CD4-positive, alpha-beta T cell treated with Interleukin-6 at 100 ng/mL for 8 hours (primary cell): Measurements from ENCODE around the gene KRI1.

Source experiments
- DNase-seq: peaks from one replicate; pipeline ENCODE4 v3.0.0-alpha.2; 2020; ENCODE audit warnings: mixed read lengths, low spot score

KRI1 gene

GRCh38 chr19:10565567-10566407 is at the start of gene KRI1:
TSS of gene KRI1 (minus strand) at chr19:10566010. CDS start at chr19:10565999, 11 bp downstream.
- peak; percentile 99 for DNase-seq

DNA sequence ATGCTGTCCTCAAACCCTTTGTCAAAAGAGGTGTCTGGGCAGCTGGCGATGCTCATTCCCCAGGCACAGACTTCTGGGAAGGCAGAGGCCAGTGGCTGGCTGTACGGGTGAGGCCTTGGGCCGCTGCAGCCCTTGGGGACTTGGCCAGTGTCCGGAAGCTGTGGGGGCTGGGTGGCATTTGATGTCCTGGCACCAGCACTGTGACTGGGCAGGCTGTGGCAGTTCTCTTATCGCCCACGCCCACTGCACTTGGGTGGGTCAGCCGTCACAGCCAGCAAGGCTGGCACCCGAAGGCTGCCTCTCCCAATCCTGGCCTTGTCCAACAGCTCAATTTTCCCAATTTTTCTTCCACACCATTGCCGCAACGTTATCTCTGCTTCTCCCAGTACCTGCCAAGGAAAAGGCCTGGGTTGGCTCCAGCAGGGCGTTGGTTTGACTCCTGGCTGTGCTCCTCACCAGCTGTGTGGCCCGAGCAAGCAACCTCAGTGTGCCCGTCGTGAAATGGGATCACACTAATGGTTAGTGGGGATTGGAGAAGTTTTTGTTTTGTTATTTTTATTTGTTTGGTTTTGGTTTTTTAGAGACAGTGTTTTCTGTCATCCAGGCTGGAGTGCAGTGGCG is 46.8 kb upstream of the KRI1 start:
- DNase-seq: no peak

GRCh38 chr19:10611907-10612306 is 46.1 kb upstream of the KRI1 start:
- DNase-seq: no peak

DNA sequence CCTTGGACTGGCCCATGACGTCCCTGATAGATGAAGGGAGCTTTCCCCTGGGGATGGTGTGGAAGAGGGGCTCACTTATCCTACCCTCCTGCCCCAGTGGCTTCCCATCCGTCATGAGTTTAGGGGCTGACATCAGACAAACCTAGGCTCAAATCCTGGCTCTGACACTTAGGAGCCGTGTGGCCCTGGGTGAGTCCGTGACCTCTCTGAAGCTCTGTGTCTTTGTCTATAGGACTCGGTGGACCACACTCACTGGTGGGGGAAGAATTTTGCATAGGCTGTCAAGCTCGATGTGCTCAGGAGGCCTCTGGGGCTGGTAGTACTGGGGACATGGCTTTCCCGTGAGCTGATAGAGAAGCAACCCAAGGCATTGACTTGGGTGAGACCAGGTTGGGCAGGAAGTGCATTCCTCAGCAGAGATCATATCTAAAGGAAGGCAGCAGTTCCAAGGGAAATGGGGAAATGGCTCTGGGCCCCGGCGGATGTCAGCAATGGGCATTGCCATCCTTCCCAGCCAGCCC is 38.7 kb upstream of the KRI1 start:
- peak; percentile 8 for DNase-seq

- peak; percentile 43 for DNase-seq
Measured at GRCh38 chr19:10603873-10604459, 38.2 kb upstream of the KRI1 start.

DNA sequence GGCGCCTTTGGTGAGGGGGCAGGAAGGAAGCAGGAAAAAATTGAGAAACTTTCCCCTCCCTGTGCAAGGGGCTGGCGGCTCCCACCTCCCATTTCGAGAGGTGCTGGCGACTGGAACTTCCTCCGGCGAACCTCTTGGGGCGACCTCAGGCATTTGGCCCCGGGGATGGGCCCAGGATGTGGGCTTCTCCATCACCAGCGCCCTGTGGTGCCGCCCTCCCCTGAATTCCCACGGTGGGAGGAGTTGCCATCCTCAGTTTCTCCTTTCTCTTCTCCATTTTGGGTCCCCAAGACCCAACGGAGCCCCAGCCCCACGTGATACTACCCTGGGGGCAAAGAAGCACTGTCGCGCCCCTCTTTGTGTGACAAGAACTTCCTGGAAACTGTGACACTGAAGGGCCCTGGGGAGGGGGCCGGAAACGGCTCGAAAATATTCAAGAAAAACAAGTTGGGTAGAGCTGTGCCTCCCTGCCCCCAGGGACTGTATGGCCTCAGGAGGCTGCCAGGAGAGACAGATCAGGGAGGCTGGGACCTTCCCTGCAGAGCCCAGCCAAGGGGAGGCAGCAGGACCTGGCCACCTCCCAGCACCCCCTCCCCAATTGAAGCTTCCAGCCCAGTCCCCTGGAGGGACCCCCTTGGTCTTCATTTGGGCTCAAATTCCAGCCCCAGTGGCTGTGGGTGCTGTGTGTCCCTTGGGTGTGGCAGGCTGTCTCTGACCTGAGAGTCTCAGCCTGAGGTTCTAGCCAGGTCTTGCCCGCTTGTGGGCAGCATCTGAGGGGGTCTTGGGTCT is 37.5 kb upstream of the KRI1 start:
- peak; percentile 86 for DNase-seq

GRCh38 chr19:10602330-10603083 is 36.7 kb upstream of the KRI1 start:
- DNase-seq: peak; percentile 88

- no peak for DNase-seq
Measured at GRCh38 chr19:10601999-10602329, 36.2 kb upstream of the KRI1 start.

DNA sequence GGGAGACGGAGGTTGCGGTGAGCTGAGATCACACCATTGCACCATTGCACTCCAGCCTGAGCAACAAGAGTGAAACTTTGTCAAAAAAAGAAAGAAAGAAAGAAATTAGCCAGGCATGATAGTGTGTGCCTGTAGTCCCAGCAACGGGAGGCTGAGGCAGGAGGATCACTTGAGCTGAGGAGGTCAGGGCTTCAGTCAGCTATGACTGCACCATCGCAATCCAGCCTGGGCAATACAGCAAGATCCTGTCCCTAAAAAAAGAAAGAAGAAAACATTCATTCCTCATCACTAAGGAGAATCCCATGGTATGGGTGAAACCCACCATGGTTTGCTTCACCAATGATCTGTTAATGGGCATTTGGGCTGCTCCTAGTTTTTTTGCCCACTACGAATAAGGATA is 34.3 kb upstream of the KRI1 start:
- no peak for DNase-seq

DNA sequence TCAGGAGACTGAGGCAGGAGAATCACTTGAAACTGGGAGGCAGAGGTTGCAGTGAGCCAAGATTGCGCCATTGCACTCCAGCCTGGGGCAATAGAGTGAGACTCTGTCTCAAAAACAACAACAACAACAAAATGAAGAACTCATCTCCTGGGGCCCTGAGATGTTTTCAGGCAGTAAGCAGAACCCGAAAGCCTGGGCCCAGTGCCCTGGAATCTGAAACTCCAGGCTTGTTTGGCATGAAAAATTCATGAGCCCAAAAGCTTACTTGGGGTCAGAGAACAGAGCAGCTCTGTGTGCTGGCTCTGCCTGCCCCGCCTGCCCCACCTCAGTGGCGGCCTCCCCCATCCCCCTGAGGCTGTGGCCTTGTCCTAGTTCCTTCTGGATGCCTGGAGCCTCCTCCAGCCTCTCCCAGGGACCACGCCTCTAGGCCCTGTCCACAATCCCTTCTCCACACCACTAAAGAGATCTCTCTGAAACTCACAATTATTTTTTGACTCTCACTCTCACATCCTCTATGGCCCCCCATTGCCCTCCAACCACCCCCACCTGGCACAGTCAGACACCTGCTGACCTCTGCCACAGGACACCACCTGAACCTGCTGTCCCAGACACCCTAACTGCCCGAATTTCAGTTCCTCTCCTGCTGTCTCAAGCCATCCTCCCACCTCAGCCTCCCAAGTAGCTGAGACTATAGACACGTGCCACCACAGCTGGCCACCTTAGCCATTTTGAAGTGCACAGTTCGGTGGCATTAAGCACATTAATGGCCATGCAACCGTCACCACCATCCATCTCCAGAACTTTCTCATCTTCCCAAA is 28.2 kb upstream of the KRI1 start:
- no peak for DNase-seq

GRCh38 chr19:10593148-10593547 is 27.3 kb upstream of the KRI1 start:
- no peak for DNase-seq

- DNase-seq: no peak
Measured at GRCh38 chr19:10587839-10588150, 22.0 kb upstream of the KRI1 start.

- DNase-seq: no peak
Measured at GRCh38 chr19:10587022-10587838, 21.4 kb upstream of the KRI1 start, which contains the start of gene AP1M2. TSS of gene AP1M2 (minus strand) at chr19:10587312. CDS start at chr19:10587231, 81 bp downstream.

- no peak for DNase-seq
Measured at GRCh38 chr19:10586396-10586795, 20.6 kb upstream of the KRI1 start.

DNA sequence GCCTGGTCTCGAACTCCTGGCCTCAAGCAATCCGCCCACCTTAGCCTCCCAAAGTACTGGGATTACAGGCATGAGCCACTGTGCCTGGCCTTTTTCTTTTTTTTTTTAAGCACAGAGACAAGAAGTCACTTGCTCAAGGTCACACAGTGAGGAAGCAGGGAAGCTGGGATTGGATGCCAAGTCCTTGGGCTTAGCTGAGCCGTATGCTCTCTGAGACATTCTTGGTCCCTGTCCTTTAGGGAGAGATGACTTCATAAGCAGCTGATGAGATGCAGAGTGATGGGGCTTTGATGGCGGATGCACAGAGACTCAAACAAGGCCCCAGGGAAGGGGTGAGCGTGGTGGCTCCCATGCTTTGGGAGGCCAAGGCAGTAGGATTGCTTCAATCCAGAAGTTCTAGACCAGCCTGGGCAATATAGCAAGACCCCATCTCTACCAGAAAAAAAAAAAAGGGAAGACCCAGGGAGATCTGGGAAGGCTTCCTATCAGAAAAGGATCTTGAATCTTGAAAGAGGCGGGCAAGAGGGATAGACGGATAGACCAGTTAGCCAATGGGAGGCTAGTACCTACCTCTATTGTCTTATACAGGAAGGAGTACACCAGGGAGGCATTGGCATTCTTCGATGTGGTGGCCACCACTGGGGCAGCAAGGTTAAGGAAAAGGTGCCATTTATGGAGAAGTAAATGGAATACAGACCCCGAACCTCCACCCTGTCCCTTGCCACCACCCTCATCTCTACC is 17.4 kb upstream of the KRI1 start:
- DNase-seq: no peak

DNA sequence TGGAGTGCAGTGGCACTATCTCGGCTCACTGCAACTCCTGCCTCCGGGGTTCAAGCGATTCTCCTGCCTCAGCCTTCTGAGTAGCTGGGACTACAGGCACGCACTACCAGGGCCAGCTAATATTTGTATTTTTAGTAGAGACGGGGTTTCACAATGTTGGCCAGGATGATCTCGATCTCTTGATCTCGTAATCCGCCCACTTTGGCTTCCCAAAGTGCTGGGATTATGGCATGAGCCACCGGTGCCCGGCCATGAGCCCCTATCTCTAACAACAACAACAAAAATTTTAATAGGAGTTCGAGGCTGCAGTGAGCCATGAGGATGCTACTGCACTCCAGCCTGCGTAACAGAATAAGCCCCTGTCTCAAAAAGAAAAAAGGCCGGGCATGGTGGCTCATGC is 16.3 kb upstream of the KRI1 start:
- DNase-seq: no peak

DNA sequence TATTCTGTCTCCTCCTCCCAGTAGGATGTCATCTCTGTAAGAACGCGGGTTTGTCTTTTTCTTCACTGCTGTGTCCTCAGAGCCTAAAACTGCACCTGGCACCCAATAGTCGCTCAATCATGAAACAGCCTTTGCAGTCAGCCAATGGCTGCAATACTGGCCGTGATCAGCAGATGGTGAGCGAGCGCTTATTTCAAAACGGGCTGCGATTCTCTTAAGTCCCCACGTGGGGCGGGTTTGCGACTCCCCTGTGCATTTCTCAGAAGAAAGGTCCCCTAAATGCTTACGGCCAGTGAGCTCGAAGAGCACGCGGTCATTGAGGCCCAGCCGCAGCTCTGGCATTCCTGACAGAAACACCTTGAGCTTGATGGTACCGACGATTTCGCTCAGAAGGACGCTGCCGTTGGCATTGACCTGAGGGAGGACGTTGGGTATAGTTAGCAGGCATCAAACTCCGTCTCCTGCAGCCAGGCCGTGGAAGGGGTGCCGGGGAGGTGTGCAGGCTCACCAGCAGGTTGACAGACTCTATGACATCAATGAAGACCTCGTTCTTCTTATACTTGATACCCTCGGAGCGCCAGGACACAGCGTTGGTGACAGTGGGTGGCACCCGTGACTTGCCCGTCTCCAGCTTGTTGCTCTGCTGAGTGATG is 15.3 kb upstream of the KRI1 start:
- peak; percentile 86 for DNase-seq

DNA sequence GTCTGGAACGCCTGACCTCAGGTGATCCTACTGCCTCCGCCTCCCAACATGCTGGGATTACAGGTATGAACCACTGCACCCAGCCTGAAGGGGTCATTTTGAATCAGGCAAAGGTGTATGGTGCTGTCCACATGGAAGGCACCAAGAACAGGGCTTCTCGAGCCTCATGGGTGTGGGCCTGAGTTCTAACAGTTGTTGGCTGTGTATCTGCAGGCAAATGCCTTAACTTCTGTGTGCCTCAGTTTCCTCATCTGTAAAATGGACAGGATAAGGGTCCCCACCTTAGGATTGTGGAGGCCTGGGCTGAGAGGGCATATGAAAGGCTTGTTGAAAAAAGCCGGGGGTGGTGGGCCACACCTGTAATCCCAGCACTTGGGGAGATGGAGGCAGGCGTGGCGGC is 12.1 kb upstream of the KRI1 start:
- DNase-seq: no peak
